GM21390 (cell line): ENCODE data around the gene PRAME.
"Not testable (repeated sequence)": the region's sequence is repeated elsewhere in the genome, so short reads cannot be mapped to it uniquely, and the experiment has no call there.

Source experiments
- ATAC-seq: cut with Tn5 transposase; IDR thresholded peaks from one replicate; pipeline ENCODE4 v1.9.1; 2021; ENCODE audit not compliant: unreplicated experiment

The PRAME gene, protein sequence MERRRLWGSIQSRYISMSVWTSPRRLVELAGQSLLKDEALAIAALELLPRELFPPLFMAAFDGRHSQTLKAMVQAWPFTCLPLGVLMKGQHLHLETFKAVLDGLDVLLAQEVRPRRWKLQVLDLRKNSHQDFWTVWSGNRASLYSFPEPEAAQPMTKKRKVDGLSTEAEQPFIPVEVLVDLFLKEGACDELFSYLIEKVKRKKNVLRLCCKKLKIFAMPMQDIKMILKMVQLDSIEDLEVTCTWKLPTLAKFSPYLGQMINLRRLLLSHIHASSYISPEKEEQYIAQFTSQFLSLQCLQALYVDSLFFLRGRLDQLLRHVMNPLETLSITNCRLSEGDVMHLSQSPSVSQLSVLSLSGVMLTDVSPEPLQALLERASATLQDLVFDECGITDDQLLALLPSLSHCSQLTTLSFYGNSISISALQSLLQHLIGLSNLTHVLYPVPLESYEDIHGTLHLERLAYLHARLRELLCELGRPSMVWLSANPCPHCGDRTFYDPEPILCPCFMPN

DNA sequence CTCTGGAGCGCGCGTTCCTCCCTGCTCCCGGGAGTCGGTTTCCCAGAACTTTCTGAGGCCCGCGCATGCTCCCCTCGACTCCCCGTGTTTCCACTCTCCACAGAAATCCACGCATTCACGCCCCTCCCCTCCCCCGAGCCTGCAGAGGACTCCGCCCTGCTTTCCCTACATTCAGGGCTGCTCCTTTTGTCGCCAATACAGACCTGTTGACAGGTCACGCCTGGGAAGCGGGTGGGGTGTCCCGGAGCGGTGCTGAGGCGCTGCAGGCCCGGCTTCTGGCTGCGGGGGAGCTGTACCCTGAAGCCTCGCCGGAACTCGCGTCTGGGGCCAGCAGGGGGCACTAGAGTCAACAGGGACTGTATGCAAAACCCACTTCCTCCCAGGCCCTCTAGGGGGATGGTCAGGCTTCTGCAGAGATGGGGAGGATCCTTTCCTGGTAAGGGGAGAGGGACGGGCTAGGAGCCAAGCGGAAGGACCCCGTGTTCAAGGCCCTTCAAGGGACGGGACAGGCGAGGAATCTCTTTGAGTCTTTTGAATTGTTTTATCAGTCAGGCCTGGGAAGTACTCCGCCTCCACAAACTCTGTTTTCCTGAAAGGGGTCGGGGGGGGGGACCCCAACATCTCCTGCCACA lies at the start of gene PRAME:
PRAME (minus strand) TSS at position 294 of the 632 bp plus-strand sequence. CDS start 2,433 bp downstream, outside the sequence.
- ATAC-seq: no peak

DNA sequence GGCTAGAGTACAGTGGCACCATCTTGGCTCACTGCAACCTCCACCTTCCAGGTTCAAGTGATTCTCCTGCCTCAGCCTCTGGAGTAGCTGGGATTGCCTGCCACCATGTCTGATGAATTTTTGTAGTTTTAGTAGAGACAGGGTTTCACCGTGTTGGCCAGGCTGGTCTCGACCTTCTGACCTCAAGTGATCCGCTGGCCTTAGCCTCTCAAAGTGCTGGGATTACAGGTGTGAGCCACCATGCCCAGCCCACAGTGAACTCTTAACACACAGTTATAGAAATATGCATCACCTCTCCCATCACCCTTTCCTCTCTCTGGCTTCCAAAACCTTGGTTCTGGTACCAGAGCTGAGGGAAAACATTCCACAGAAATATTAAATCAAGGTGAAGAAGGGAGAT lies 49.0 kb upstream of the PRAME start:
- not testable (repeated sequence) for ATAC-seq

DNA sequence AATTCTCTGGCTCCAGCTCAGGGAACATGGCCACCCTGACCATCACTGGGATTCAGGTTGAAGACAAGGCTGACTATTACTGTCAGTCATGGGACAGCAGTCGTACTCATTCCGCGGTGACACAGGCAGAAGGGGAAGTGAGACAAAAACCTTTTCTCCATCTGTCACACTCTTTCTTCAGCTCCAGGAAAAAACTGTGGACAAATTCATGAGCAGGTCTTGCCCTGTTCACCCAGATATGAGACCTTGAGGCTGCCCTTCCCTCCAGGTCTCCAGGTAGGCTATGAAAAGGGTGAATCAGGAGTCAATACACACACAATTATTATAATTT lies 46.0 kb upstream of the PRAME start:
- ATAC-seq: no peak

DNA sequence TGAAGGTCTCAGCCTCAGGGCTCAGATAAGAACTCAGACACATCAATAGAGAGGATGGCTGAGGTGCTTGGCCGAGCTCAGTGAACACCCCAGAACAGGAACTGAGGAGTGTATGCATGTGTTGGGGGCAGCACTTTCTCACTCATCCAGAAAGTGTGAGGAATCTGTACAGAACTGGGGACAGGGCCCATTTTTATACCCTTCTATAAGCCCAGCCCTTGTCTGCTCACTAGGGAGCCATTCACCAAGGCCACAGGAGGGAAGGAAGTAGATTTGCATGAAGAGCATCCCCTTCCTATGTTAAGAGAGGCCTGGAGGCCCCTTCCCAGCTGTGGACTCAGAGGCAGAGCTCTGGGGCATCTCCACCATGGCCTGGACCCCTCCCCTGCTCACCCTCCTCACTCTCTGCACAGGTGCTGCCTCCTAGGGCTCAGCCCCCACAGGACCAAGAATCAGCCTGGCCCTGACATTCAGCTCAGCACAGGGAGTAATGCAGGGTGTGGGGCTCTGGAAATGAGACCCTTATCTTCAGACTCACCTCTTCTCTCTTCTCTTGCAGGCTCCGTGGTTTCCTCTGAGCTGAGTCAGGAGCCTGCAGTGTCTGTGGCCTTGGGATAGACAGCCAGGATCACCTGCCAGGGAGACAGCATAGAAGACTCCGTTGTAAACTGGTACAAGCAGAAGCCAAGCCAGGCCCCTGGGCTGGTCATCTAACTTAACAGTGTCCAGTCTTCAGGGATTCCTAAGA lies 45.4 kb upstream of the PRAME start:
- ATAC-seq: no peak

DNA sequence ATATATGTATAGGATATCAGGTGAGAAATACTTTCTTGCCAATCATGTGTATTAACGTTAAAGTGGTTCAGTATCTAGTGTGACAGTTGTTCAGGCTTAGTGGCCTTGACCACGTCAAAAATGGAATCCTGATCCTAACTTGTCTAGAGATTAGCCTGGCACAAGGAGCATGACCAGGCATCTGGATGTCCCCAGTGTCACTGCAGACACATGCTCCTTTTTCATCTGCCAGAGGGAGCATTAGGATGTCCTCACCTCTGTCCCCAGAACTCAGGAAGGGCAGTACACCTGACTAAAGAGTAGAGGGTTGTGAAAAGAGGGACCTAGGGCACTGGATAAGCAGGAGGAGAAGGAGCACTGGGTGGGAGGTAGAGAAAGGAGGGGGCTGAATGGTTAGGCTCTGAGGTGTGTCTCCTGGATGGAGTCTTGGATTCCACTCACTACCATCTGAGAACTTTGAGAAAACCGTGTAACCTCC lies 44.4 kb upstream of the PRAME start:
- no peak for ATAC-seq

DNA sequence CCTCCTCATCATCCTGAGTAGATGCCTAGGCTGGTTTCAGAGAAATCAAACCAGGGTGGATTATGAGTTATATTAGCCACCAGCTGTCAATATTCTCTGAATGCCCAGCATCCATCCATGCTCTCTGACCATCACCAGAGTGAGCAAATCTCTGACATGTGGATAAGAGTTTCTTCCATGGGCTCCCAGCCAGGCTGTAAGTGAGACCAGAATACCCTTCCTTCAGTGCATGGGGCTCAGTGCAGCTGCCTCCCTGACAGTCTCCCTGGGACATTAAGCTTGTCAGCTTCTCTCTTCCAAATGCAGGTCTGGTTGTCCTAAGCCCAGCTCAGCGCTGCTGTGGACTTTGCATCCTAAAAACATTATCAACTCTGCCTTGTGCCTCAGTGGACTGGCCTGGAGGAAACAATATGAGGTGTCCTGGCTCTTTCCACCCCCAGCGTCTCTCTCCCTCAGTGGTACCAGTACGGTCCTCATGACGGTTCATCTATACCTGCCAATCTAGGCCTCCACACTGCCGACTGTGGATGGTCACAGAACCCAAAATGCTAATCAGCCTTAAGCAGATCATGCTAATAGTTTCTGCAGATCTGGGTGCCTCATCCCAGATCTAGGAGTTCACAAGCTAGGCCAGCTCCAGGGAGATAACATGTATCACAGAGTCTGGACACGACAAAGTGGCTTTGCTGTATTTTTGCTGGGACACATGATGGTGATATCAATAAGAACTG lies 41.6 kb upstream of the PRAME start:
- no peak for ATAC-seq

DNA sequence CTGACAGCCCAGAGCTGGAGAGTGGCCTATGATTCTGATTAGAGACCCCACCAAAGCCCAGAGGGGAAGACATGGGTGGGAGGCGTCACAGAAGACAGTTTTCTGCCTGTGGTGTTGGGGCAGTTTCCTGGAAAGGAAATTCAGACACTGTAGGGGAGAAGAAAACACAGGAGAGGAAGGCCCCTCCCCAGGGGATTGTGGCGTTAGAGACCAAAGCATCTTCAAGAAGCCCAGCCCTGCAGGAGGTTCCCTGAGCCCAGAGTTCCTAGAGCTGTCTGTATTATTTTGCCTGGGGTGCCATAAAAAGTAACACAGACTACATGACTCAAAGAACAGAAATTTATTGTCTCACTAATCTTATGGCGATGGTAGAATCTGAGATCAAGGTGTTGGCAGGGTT lies 40.2 kb upstream of the PRAME start:
- ATAC-seq: no peak

DNA sequence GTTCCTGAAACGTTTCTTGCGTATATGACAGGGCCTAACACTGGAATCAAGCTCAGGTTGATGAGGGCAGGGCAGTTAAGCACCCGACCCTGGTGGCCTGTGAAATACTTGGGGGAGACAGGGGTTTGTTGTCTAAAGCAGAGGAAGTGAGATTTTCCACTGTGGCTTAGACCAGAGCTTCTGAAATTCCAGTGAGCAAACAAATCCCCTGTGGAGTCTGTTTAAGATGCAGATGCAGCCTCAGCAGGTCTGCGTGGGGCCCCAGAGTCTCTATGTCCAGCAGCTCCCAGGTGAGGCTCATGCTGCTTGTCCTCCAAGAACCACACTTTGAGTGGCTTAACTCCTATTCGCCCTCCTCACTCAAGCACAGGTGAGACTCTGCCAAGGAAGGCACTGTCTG lies 39.1 kb upstream of the PRAME start:
- no peak for ATAC-seq

DNA sequence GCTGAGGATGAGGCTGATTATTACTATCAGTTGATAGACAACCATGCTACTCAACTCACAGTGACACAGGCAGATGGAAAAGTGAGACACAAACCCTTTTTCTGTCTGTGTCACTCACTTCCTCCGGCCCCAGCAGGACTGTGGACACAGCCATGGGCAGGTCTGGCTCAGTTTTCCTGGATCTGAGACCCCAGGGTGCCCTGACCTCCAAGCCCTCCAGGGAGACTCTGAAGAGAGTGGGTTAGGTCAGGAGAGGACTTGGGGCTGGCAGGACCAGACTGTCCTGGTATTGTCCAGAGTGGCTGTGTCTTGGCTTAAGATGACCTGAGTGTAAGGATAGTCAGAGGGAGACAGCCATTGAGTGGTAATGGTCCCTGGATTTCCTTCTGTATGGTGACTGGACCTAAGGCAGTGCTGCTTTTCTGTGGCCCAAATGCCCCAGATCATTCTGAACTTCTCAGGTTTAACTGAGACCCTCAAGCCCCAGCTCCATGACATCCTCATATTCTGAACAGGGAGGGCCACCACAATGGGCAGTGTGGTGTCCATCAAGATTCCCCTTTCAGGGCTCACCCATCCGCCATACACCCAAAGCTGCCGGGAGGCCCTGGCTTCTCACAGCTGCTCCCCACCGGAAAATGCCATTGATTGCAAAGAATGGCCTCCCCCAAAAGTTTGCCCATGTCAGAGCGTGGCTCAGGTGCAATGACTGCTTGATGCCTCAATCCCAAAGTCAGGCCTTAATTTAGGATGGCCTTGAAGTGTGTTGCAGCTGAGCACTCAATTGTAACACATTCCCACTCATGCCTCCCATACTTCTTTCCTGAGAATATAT lies 36.2 kb upstream of the PRAME start:
- no peak for ATAC-seq

DNA sequence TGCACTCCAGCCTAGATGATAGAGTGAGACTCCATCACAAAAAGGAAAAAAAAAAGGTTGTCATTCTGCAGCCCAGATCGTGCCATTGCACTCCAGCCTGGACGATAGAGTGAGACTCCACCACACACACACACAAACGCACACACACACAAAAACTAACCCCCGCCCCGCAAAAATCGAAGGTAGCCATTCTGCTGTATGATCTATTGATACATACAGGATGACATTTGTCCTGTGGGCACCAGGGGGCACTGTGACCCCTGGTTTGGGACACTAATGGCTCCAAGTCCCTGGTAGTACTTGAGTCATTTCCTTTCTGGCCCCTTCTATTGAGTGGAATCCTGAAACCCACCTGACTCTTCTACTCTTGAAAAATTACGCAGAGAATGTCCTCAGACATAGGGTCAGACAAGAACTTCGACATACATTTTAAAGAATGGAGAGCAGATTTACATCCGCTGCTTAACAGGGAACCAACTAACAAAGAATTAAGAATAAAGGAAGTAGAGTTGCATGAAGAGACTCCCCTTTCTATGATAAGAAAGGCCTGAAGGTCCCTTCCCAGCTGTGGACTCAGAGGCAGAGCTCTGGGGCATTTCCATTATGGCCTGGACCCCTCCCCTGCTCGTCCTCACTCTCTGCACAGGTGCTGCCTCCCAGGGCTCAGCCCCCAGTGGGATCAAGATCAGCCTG lies 35.0 kb upstream of the PRAME start:
- no peak for ATAC-seq

DNA sequence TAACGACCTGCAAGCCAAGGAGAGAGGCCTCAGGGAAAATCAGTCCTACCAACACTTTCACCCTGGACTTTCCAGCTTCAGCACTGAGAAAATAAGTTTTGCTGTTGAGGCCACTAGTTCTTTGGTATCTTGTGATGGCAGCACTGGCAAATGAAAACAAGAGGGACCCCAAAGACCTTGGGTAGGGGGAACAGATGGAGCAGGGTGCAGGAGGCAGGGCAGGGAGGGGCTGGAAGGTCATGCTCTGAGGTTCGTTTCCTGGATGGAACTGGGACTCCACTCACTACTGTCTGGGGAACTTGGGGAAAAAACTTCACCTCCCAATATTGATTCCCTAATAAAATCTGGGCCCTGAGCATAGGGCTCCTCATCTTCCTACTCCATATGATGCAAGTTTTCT lies 34.2 kb upstream of the PRAME start:
- no peak for ATAC-seq

DNA sequence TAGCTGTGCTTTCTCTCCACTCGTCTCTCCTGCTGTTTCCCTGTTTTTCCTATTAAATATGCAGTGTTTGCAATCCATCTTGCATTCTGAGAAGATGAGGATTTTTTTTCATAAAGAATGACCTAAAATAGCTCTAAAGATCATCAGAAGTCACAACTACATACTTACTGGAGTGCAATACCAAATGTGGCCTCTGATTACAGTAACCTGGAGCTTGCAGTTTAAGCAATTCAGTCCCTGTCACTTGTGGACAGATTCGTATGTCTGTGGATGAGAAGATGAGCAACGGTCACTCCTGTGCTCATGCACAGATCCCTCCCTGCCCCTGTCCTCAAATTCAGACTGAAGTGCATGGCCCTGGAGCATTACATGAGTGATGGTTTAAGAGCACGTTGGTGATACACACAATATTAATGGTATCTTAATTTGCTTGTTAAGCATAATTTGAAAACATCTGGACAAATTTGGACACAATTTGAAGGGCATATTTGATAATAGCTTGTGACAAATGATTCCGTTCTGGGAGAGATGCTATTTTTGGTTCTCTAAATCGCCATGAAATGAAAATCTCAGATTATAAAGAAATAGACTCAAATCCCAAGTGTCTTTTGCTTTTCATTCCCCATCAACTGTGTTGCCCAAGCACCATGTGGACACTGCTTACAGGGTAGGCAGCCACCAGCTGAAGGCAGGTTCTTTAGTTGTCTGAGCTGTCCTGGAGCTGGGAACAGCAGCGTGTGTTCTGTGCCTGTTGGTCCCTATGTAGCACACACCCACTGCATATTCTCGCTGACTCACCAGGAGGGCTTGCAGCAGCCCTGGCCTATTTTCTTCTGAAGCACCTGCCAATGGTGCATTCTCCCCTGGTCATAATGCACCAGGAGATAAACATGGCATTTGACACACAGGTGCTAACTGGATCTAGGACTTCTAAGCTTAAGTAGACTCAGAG lies 32.6 kb upstream of the PRAME start:
- no peak for ATAC-seq

DNA sequence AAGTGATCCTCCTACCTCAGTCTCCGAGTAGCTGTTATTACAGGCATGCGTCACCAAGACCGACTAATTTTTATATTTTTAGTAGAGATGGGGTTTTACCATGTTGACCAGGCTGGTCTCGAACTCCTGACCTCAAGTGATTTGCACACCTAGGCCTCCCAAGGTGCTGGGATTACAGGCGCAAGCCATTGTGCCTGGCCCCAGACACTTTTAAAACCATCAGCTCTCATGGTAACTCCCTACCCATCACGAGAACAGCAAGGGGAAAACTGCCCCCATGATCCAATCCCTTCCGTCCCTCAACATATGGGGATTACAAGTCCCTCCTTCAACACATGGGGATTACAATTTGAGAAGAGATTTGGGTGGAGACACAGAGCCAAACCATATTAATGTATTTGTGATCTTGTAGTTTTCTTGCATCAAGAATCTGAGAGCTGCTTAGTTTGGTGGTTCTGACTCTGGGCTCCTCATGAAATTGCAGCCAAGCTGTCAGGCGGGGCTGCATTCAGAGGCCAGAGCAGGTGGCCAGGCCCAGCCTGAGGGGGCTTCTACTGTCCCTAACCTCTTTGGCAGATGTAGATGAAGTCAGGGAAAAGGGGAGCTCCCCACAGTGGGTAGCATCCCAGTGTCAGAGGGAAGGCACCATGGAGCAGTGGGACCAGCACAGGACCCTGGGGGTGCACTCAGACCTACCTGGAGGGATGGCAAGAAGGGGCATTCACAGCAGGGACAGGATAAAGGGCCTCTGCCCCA lies 31.2 kb upstream of the PRAME start:
- ATAC-seq: no peak

DNA sequence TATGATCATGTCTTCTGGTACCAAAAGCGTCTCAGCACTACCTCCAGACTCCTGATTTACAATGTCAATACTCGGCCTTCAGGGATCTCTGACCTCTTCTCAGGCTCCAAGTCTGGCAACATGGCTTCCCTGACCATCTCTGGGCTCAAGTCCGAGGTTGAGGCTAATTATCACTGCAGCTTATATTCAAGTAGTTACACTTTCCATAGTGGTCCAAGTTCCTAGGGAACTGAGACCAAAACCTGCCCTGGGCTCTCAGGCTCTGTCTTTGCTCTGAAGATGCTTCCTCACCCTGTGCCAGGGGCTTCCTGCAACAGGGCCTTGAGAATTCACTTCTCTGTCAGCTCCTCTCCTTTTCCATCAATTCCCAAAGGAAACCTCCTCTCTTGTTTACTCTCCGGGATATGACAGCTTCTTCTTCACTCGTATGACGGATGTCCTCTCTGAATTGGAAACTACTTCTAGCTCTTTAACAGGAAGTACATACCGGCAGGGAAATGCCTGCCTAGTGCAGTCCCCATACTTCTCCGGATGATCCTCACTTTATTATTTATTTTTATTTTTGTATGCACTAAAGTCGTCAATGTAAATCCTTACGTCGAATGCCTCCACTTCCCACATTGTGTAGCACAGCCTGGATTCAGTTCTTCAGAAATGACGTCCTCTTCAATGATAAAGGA lies 29.6 kb upstream of the PRAME start:
- ATAC-seq: no peak

DNA sequence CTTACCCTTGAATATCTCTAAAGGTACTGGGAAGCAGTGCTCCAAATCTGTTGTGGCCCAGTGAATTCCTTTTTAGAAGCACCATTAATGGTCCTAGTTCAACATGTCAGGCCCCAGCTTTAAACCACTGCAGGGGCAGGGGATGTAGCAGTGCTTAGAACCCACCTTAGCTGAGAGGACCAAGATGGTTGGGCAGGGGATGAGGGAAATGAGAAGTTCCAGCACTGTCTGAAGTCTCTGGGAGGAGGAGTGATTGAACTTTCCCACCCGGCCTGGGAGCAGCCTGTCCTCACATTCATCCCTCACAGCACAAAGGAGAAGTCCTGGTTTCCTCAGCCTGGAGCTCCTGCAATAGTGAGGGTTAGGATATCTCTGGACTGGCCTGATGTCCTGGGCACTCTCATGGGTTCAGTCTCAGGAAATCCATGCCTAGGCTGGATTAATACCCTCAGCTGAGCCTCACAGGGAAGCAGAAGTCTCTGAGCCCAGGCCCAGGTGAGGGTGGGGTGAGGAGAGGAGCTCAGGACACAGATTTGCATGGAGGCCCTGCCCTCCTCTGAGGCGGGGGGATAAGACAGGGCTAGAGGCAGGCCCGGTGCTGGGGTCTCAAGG lies 28.6 kb upstream of the PRAME start:
- no peak for ATAC-seq

DNA sequence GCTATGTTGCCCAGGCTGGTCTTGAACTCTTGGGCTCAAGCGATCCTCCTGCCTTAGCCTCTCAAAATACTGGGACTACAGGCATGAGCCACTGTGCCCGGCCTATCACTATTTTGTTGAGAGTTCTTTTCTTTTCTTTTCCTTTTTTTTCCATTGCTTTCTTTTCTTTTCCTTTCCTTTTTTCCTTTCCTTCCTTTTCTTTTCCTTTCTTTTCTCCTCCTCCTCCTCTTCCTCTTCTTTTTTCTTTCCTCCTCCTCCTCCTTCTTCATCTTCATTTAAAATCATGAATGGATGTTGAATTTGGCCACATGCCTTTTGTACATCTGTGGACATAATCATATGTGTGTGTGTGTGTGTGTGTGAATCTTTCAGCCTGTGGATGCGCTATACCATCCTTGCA lies 25.7 kb upstream of the PRAME start:
- ATAC-seq: no peak

DNA sequence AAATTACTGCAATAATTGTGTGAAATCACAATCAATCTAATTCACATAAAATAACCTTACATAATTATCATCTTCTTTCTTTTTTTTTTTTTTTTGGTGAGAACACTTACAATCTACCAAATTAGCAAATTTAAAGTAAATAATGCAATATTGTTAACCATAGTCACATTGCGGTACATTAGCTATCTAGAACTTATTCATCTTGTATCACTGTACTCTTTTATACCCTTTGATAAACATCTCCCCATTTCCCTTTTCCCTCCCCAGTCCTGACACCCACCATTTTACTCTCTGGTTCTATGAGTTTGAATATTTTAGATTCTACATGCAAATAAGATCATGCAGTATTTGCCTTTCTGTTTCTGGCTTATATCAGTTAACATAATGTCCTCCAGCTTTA lies 24.0 kb upstream of the PRAME start:
- no peak for ATAC-seq
